K562 (cell line): ENCODE results near the gene MTA1. TPM values are rescaled to one million over a fixed set of nuclear protein-coding genes. Genes with fewer than 3 reads are reported as not detected.
A peak's percentile ranks its signal among the peaks of the same experiment; 100 is the strongest.

Source experiments
- CSDE1 ChIP-seq, 2 experiments: fragments of 450-650 bp; IDR thresholded peaks; 2 replicates each; pipeline ENCODE4 v1.6.1; 2016; ENCODE audit warnings: mild to moderate bottlenecking in 1 of 2
- IRF2 ChIP-seq: sonication (generic); formaldehyde crosslinking; IDR thresholded peaks from 2 replicates; pipeline ENCODE4 v1.8.1; 2022; ENCODE audit warnings: mild to moderate bottlenecking, missing genetic modification reagents
- KLF10 ChIP-seq: fragments of 250-450 bp; sonication (Bioruptor Pico); IDR thresholded peaks from 2 replicates; pipeline ENCODE4 v1.6.1; 2021; ENCODE audit warnings: matching md5 sums
- NR2C1 ChIP-seq, 2 experiments: fragments of 450-650 bp; IDR thresholded peaks; 2 replicates each; pipeline ENCODE4 v1.6.1; 2017; ENCODE audit warnings: mild to moderate bottlenecking in 2 of 2, antibody characterized with exemption in 1 of 2, inconsistent platforms in 1 of 2, missing compliant biosample characterization in 1 of 2, missing genetic modification characterization in 1 of 2
- PHF8 ChIP-seq: fragments of 200-600 bp; sonication (generic); IDR thresholded peaks from 2 replicates; pipeline ENCODE4 v1.6.1; 2012; ENCODE audit warnings: mixed run types, mild to moderate bottlenecking, inconsistent platforms, low read length, moderate library complexity, borderline replicate concordance
- PRMT5 ChIP-seq: sonication (generic); formaldehyde crosslinking; IDR thresholded peaks from 2 replicates; pipeline ENCODE4 v1.5.0; 2020; ENCODE audit warnings: missing genetic modification reagents
- SIN3B ChIP-seq: fragments of 450-650 bp; IDR thresholded peaks from 2 replicates; pipeline ENCODE4 v1.6.1; 2017; ENCODE audit warnings: low read depth, mild to moderate bottlenecking, moderate library complexity
- STAT5A ChIP-seq: IDR thresholded peaks from 2 replicates; pipeline ENCODE4 v1.6.1; 2012; ENCODE audit warnings: low read length, inconsistent platforms, borderline replicate concordance
- ZFX ChIP-seq: sonication (generic); formaldehyde crosslinking; IDR thresholded peaks from 2 replicates; pipeline ENCODE4 v1.8.0; 2022; ENCODE audit warnings: mild to moderate bottlenecking, missing genetic modification reagents, moderate library complexity
- polyA plus RNA-seq, 8 experiments: library from polyadenylated mRNA; depleted of rRNA in 4 of 8; stranded (reverse) in 5 of 8; unstranded in 3 of 8; fragments of >200 nt; fragmentation: Nextera tagmentation in 2 of 8; fragmentation: Illumina TruSeq in 1 of 8; extraction: Ambion mirVana in 2 of 8; extraction: Trizol in 1 of 8; gene quantifications; 2 replicates each; pipeline versions ENCODE4 v1.2.1 to v1.2.3, GENCODE V29; 2011 to 2014; ENCODE audit warnings: inconsistent platforms in 1 of 8, missing spikeins in 1 of 8
- total RNA-seq, 7 experiments: library from RNA; depleted of rRNA in 6 of 7; stranded (reverse); fragments of >200 nt in 6 of 7; fragmentation: Illumina TruSeq in 2 of 7; extraction: Trizol in 2 of 7; gene quantifications; 2 replicates each; pipeline versions ENCODE4 v1.2.1 to v1.2.3, GENCODE V29; 2011 to 2021; ENCODE audit warnings: low replicate concordance in 1 of 7
- TF ChIP-seq, protein P1 (sequence below): fragments of 450-650 bp; formaldehyde crosslinking; IDR thresholded peaks from 2 replicates; pipeline ENCODE4 v1.4.0; 2020; ENCODE audit warnings: mild to moderate bottlenecking, moderate library complexity
- TF ChIP-seq, protein P2 (sequence below): sonication (generic); formaldehyde crosslinking; IDR thresholded peaks from 2 replicates; pipeline ENCODE4 v1.8.0; 2022; ENCODE audit warnings: missing genetic modification reagents, mild to moderate bottlenecking, borderline replicate concordance
- TF ChIP-seq, protein P3 (sequence below): IDR thresholded peaks from 2 replicates; pipeline ENCODE4 v1.6.1; 2014; ENCODE audit warnings: antibody characterized with exemption
- TF ChIP-seq, protein P4 (sequence below): sonication (generic); formaldehyde crosslinking; IDR thresholded peaks from 2 replicates; pipeline ENCODE4 v1.9.0; 2022; ENCODE audit warnings: mild to moderate bottlenecking, missing genetic modification reagents
- TF ChIP-seq, protein P5 (sequence below), 2 experiments: fragments of 450-650 bp; formaldehyde crosslinking in 1 of 2; IDR thresholded peaks; 2 replicates each; pipeline versions ENCODE4 v1.4.0 to v1.6.1; 2014 to 2020; ENCODE audit warnings: mild to moderate bottlenecking in 2 of 2, borderline replicate concordance in 1 of 2, low read depth in 1 of 2

The MTA1 gene
- total and polyA plus RNA-seq, 9 of the 15 experiments (the other 6 are each of a cell fraction or from before 2014, with no cell fraction given): 0.13 to 118 (median 32.3) TPM

DNA sequence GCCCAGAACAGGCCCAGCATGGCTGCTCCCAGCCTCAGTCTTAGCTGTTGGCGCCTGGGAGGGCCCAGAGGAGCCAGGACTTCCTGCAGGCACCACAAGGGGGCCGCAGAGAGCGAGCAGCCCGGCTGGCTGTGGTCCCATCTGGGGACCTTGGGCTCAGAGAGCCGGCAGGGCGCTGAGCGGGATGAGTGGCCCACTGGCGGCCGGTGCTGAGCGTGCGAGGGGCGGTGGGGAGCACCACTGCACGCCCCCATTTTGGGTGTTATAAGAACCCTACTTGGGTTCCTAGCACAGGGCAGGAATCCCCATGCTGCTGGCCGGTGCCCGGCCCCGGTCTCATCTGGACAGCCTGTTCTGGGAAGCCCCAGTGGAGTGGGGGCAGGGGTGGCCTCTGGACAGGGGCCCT is 29.1 kb downstream of the MTA1 start (continued):
- TF ChIP-seq, protein P1, sequence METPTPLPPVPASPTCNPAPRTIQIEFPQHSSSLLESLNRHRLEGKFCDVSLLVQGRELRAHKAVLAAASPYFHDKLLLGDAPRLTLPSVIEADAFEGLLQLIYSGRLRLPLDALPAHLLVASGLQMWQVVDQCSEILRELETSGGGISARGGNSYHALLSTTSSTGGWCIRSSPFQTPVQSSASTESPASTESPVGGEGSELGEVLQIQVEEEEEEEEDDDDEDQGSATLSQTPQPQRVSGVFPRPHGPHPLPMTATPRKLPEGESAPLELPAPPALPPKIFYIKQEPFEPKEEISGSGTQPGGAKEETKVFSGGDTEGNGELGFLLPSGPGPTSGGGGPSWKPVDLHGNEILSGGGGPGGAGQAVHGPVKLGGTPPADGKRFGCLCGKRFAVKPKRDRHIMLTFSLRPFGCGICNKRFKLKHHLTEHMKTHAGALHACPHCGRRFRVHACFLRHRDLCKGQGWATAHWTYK (CRISPR knock-in tag): no peak
- TF ChIP-seq STAT5A: no peak
- TF ChIP-seq, protein P2, sequence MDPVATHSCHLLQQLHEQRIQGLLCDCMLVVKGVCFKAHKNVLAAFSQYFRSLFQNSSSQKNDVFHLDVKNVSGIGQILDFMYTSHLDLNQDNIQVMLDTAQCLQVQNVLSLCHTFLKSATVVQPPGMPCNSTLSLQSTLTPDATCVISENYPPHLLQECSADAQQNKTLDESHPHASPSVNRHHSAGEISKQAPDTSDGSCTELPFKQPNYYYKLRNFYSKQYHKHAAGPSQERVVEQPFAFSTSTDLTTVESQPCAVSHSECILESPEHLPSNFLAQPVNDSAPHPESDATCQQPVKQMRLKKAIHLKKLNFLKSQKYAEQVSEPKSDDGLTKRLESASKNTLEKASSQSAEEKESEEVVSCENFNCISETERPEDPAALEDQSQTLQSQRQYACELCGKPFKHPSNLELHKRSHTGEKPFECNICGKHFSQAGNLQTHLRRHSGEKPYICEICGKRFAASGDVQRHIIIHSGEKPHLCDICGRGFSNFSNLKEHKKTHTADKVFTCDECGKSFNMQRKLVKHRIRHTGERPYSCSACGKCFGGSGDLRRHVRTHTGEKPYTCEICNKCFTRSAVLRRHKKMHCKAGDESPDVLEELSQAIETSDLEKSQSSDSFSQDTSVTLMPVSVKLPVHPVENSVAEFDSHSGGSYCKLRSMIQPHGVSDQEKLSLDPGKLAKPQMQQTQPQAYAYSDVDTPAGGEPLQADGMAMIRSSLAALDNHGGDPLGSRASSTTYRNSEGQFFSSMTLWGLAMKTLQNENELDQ (CRISPR knock-in tag): no peak
- TF ChIP-seq, protein P3, sequence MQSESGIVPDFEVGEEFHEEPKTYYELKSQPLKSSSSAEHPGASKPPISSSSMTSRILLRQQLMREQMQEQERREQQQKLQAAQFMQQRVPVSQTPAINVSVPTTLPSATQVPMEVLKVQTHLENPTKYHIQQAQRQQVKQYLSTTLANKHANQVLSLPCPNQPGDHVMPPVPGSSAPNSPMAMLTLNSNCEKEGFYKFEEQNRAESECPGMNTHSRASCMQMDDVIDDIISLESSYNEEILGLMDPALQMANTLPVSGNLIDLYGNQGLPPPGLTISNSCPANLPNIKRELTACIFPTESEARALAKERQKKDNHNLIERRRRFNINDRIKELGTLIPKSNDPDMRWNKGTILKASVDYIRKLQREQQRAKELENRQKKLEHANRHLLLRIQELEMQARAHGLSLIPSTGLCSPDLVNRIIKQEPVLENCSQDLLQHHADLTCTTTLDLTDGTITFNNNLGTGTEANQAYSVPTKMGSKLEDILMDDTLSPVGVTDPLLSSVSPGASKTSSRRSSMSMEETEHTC: no peak
- TF ChIP-seq CSDE1 (IDR thresholded peaks at IDR 0.05): no peak
- TF ChIP-seq PHF8: no peak
- TF ChIP-seq ZFX (CRISPR knock-in tag): 0 out of 2 replicates have a peak, but pooled peaks have one; percentile 6
- no peak for TF ChIP-seq PRMT5
- TF ChIP-seq KLF10 (CRISPR knock-in tag): no peak
- TF ChIP-seq, protein P4, sequence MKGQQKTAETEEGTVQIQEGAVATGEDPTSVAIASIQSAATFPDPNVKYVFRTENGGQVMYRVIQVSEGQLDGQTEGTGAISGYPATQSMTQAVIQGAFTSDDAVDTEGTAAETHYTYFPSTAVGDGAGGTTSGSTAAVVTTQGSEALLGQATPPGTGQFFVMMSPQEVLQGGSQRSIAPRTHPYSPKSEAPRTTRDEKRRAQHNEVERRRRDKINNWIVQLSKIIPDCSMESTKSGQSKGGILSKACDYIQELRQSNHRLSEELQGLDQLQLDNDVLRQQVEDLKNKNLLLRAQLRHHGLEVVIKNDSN (CRISPR knock-in tag): no peak
- no peak for TF ChIP-seq SIN3B
- TF ChIP-seq NR2C1 (IDR thresholded peaks at IDR 0.05): no peak
- TF ChIP-seq NR2C1 (tag; IDR thresholded peaks at IDR 0.05): no peak
- TF ChIP-seq, protein P5, sequence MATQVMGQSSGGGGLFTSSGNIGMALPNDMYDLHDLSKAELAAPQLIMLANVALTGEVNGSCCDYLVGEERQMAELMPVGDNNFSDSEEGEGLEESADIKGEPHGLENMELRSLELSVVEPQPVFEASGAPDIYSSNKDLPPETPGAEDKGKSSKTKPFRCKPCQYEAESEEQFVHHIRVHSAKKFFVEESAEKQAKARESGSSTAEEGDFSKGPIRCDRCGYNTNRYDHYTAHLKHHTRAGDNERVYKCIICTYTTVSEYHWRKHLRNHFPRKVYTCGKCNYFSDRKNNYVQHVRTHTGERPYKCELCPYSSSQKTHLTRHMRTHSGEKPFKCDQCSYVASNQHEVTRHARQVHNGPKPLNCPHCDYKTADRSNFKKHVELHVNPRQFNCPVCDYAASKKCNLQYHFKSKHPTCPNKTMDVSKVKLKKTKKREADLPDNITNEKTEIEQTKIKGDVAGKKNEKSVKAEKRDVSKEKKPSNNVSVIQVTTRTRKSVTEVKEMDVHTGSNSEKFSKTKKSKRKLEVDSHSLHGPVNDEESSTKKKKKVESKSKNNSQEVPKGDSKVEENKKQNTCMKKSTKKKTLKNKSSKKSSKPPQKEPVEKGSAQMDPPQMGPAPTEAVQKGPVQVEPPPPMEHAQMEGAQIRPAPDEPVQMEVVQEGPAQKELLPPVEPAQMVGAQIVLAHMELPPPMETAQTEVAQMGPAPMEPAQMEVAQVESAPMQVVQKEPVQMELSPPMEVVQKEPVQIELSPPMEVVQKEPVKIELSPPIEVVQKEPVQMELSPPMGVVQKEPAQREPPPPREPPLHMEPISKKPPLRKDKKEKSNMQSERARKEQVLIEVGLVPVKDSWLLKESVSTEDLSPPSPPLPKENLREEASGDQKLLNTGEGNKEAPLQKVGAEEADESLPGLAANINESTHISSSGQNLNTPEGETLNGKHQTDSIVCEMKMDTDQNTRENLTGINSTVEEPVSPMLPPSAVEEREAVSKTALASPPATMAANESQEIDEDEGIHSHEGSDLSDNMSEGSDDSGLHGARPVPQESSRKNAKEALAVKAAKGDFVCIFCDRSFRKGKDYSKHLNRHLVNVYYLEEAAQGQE (IDR thresholded peaks at IDR 0.05; ENCODE audit: borderline replicate concordance): peak; percentile 34; the same call in 1 of the 2 replicates
- TF ChIP-seq, protein P5 (CRISPR knock-in tag; IDR thresholded peaks at IDR 0.05; ENCODE audit: low read depth): no peak
- TF ChIP-seq IRF2 (CRISPR knock-in tag): no peak
